ENCODE data around the gene KIF3A. TPM values are rescaled to one million over a fixed set of nuclear protein-coding genes. Genes with fewer than 3 reads are reported as not detected.

Gene KIF3A
- total RNA-seq, 1 donor from 2014 or later = 20.0 TPM

GRCh38 chr5:132765311-132766019 is 28.1 kb upstream of the KIF3A start:
- Mint-ChIP-seq H3K27ac (no peak overlapping the region), H3K27me3 (no peaks in the 10 kb centered on the region), H3K4me1 (ENCODE audit: unreplicated experiment) (no peaks in the 10 kb centered on the region), H3K9me3 (no peaks in the 10 kb centered on the region), H3K36me3 (peaks cover 20% of the 10 kb centered on the region), H3K4me3 (no peak overlapping the region)
- DNase-seq (ENCODE audit: extremely low spot score, unreplicated experiment) = no peak
- TF ChIP-seq, protein P1, sequence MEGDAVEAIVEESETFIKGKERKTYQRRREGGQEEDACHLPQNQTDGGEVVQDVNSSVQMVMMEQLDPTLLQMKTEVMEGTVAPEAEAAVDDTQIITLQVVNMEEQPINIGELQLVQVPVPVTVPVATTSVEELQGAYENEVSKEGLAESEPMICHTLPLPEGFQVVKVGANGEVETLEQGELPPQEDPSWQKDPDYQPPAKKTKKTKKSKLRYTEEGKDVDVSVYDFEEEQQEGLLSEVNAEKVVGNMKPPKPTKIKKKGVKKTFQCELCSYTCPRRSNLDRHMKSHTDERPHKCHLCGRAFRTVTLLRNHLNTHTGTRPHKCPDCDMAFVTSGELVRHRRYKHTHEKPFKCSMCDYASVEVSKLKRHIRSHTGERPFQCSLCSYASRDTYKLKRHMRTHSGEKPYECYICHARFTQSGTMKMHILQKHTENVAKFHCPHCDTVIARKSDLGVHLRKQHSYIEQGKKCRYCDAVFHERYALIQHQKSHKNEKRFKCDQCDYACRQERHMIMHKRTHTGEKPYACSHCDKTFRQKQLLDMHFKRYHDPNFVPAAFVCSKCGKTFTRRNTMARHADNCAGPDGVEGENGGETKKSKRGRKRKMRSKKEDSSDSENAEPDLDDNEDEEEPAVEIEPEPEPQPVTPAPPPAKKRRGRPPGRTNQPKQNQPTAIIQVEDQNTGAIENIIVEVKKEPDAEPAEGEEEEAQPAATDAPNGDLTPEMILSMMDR (conservative IDR thresholded peaks at IDR 0.05) = no peak

DNA sequence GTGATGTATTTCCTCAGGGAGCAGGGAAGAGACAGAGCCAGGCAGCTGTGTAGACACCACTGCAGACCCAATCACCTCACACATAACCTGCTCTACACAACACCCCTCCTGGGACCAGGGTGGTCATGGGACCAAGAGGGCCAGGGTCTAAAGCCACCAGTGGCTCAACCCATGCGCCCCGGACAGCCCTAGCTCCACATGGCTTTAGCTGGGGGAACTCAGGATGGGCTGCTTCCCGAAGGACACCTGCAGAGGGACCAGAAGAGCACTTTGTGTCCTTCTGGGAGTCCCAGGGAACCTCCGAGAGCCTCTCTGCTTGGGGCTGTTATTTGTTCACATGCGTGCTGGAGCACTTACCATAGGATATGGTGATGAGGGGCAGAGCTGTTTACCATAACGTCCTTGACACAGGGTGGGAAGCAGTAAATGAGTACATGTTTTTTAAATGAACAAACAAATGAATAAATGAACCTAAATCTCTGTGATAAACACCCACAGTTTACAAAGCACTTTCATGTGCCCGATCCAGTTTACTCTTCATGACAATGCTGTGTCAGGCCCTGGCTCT is 27.4 kb upstream of the KIF3A start:
- Mint-ChIP-seq H3K4me3 (no peak overlapping the region), H3K9me3 (no peaks in the 10 kb centered on the region), H3K27me3 (no peaks in the 10 kb centered on the region), H3K36me3 (peaks cover 22% of the 10 kb centered on the region), H3K27ac (no peak overlapping the region), H3K4me1 (ENCODE audit: unreplicated experiment) (no peaks in the 10 kb centered on the region)
- TF ChIP-seq, protein P1 (conservative IDR thresholded peaks at IDR 0.05) = no peak
- no peak for DNase-seq (ENCODE audit: extremely low spot score, unreplicated experiment)

- TF ChIP-seq, protein P1 (conservative IDR thresholded peaks at IDR 0.05) = no peak
- H3K36me3 Mint-ChIP-seq = peaks cover 24% of the 10 kb centered on the region
- no peaks in the 10 kb centered on the region for H3K9me3 Mint-ChIP-seq
- no peak overlapping the region for H3K27ac Mint-ChIP-seq
- no peaks in the 10 kb centered on the region for H3K4me1 Mint-ChIP-seq (ENCODE audit: unreplicated experiment)
- H3K27me3 Mint-ChIP-seq = no peaks in the 10 kb centered on the region
- no peak overlapping the region for H3K4me3 Mint-ChIP-seq
- DNase-seq (ENCODE audit: extremely low spot score, unreplicated experiment) = no peak
These were observed 26.7 kb upstream of the KIF3A start for GRCh38 chr5:132764051-132764450.

DNA sequence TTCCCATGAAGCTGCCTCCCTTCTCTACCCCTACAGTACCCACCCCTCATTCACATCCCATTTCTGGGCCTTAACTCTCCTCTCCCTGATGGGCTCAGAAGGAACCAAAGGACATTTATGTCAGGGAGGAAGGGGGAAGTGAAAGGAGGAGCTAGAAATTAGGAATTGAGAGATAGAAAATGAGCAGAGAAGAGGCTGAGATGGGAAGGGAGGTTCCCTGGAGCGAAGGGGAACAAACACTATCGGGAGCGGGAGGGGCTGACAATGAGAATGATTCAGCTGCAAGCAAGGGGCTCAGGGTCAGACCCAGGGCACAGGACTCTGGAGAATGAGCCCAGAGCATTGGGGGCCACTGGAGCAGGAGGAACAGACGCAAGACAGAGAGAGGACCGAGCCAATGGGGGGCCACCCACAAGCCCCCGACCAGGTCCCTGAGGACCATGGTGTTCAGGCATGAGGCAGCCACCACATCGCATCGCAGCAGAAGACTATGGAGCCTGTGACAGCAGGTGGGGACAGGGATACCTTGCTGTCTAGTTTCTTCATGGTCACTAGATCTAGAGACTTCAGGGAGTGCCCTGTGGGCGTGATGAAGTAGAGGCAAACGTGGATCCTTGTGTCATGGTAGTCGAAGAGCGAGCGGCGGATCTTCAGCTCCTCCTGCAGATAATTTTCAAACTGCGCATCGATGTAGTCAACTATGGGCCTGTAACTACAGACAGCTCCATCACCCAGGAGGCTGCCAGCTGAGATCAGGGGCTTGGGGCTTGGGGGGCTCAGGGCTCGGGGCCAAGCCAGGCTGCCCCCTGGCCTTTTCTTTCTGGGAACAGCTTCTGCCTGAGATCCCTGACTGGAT is 26.1 kb upstream of the KIF3A start:
- H3K27me3 Mint-ChIP-seq = no peaks in the 10 kb centered on the region
- H3K27ac Mint-ChIP-seq = no peak overlapping the region
- no peak for DNase-seq (ENCODE audit: extremely low spot score, unreplicated experiment)
- no peak overlapping the region for H3K4me3 Mint-ChIP-seq
- TF ChIP-seq, protein P1 (conservative IDR thresholded peaks at IDR 0.05) = no peak
- no peaks in the 10 kb centered on the region for H3K4me1 Mint-ChIP-seq (ENCODE audit: unreplicated experiment)
- peaks cover 30% of the 10 kb centered on the region for H3K36me3 Mint-ChIP-seq
- no peaks in the 10 kb centered on the region for H3K9me3 Mint-ChIP-seq

- no peak overlapping the region for H3K27ac Mint-ChIP-seq
- H3K36me3 Mint-ChIP-seq = peaks cover 30% of the 10 kb centered on the region
- TF ChIP-seq, protein P1 (conservative IDR thresholded peaks at IDR 0.05) = no peak
- H3K4me1 Mint-ChIP-seq (ENCODE audit: unreplicated experiment) = no peaks in the 10 kb centered on the region
- H3K27me3 Mint-ChIP-seq = no peaks in the 10 kb centered on the region
- DNase-seq (ENCODE audit: extremely low spot score, unreplicated experiment) = no peak
- H3K9me3 Mint-ChIP-seq = no peaks in the 10 kb centered on the region
- no peak overlapping the region for H3K4me3 Mint-ChIP-seq
These were observed 25.1 kb upstream of the KIF3A start for GRCh38 chr5:132762246-132763000.

All from type B pancreatic cell (in vitro differentiated cells).